Heart right ventricle (tissue), 16 donors: ENCODE data around the gene DZIP1L. TPM values are rescaled to one million over a fixed set of nuclear protein-coding genes. Genes with fewer than 3 reads are reported as not detected.
"Not testable (repeated sequence)": the region's sequence is repeated elsewhere in the genome, so short reads cannot be mapped to it uniquely, and the experiment has no call there.

Experiments
- ATAC-seq, 8 donors: fragments of 200-7000 bp; cut with Tn5 transposase; one replicate each; pipeline ENCODE4 v1.9.1; 2020; ENCODE audit warnings: mild to moderate bottlenecking in 8 of 8, moderate library complexity in 8 of 8, moderate number of reproducible peaks in 1 of 8
- DNase-seq, 2 donors: peaks; one replicate each; pipeline ENCODE4 v3.0.0-alpha.2; 2020
- H3K27ac ChIP-seq, 10 donors: fragments of 200-600 bp; sonication (generic) in 2 of 10; one replicate each; pipeline versions ENCODE4 v1.5.0 to v1.8.0; 2020 to 2022; ENCODE audit warnings: mild to moderate bottlenecking in 3 of 10
- H3K27me3 ChIP-seq, 7 donors: fragments of 200-600 bp; one replicate each; pipeline ENCODE4 v1.8.0; 2021 to 2022; ENCODE audit warnings: mild to moderate bottlenecking in 2 of 7
- H3K36me3 ChIP-seq, 9 donors: fragments of 200-600 bp; sonication (generic) in 1 of 9; one replicate each; pipeline versions ENCODE4 v1.5.0 to v1.8.0; 2020 to 2022; ENCODE audit warnings: mild to moderate bottlenecking in 2 of 9
- H3K4me1 ChIP-seq, 9 donors: fragments of 200-600 bp; sonication (generic) in 1 of 9; one replicate each; pipeline versions ENCODE4 v1.5.0 to v1.8.0; 2020 to 2022; ENCODE audit warnings: mild to moderate bottlenecking in 4 of 9
- H3K4me3 ChIP-seq, 10 donors: fragments of 200-600 bp; sonication (generic) in 2 of 10; one replicate each; pipeline versions ENCODE4 v1.5.0 to v1.8.0; 2020 to 2022; ENCODE audit warnings: mild to moderate bottlenecking in 7 of 10, moderate library complexity in 2 of 10
- H3K9me3 ChIP-seq, 11 donors: fragments of 200-600 bp in 10 of 11; sonication (generic) in 2 of 11; one replicate each; pipeline versions ENCODE4 v1.5.0 to v1.8.0; 2013 to 2022; ENCODE audit warnings: mild to moderate bottlenecking in 2 of 11, control low read depth in 1 of 11, moderate library complexity in 1 of 11
- CTCF ChIP-seq, 9 donors: fragments of 200-600 bp; sonication (generic) in 2 of 9; IDR thresholded peaks; one replicate each; pipeline versions ENCODE4 v1.5.0 to v1.8.0; 2021 to 2022; ENCODE audit warnings: antibody characterized with exemption in 9 of 9, mild to moderate bottlenecking in 5 of 9, moderate library complexity in 1 of 9
- WGBS, 2 donors: extraction: QIAGEN DNeasy Blood & Tissue Kit; methylation state at CpG; one replicate each; pipeline ENCODE4 v1.1.7; 2013; ENCODE audit warnings: inconsistent platforms in 1 of 2; 5-methylcytosine and 5-hydroxymethylcytosine counted together
- intact Hi-C, 10 donors: fragments of 100-400 bp; cut with DNase I; formaldehyde crosslinking; loops; one replicate each; pipeline versions ENCODE4 v1.11.1 to v1.14.2; 2022
- polyA plus RNA-seq, 2 donors: library from polyadenylated mRNA; stranded (reverse); fragments of 200-250 nt; gene quantifications; one replicate each; pipeline ENCODE4 v1.2.3, GENCODE V29; 2013
- total RNA-seq, 10 donors: library from RNA; stranded (reverse); fragmentation: NEBNext Ultra II Directional in 3 of 10; extraction: Animal tissue kit (Norgen Biotek cat#: 25700) in 3 of 10; gene quantifications; one replicate each; pipeline versions ENCODE4 v1.2.1 to v1.2.4, GENCODE V29; 2021 to 2023
- donor health status: Arrhythmogenic right ventricular cardiomyopathy.
- donor health status: ischemic (EF 13 %, LVEDD 7.1; RV severe dilation, severe dysfunction).
- donor health status: healthy with polysubstance abuse.
- donor health status: DM: no; HTN: yes; CAD: no.
- donor health status: DM: no; HTN: no; CAD: no.
- donor health status: ischemic (EF 25% LVEDD 6.9; RV normal size, moderate dysfunction).
- donor health status: ischemic (EF 25% LVEDD 5.7; RV mildly dilated, moderate dysfunction).
- donor health status: healthy.
- donor health status: DM: yes; HTN: yes; CAD: no.
- donor health status: Ischemic cardiomyopathy.
- donor health status: ischemic (EF 35%, LVEDD 5.7; RV mildly dilated, moderate dysfunction).
- donor health status: nonischemic (EF 11% LVEDD 7.7; RV severe dilation, severe dysfunction).
- donor health status: DM: yes; HTN: yes; CAD: no.
- donor health status: PGD.
- donor health status: ischemic (EF 29% LVEDD 5.4; RV normal size, mild dysfunction).
- donor health status: nonischemic (EF 23%, LVEDD 6.1; RV moderate dilation, normal function).

DZIP1L gene
- total and polyA plus RNA-seq, 12 donors: 1.9 to 5.5 (median 3.8) TPM

- no peak for TF ChIP-seq CTCF (IDR thresholded peaks at IDR 0.05)
- Histone ChIP-seq H3K27me3 (no peaks in the 10 kb centered on the region), H3K9me3 (peaks cover 0 to 7% (median 0%) of the 10 kb centered on the region in 11 donors), H3K36me3 (peaks cover 0 to 70% (median 24%) of the 10 kb centered on the region in 9 donors), H3K4me3 (no peak overlapping the region), H3K27ac (no peak overlapping the region), H3K4me1 (no peaks in the 10 kb centered on the region)
- WGBS, 2 donors: 80% methylated on average over 3 of the region's 3 CpGs
- intact Hi-C loops: no loop called here
- DNase-seq: no peak
- ATAC-seq: no peak
Measured at GRCh38 chr3:138089091-138089490, 26.3 kb downstream of the DZIP1L start.

GRCh38 chr3:138085745-138086144, 29.7 kb downstream of the DZIP1L start:
- 95 to 100% methylated on average over 1 of the region's 3 CpGs for WGBS, 2 donors
- H3K36me3 ChIP-seq: peaks cover 0 to 67% (median 20%) of the 10 kb centered on the region in 9 donors
- intact Hi-C loops, H3K27me3 ChIP-seq, H3K9me3 ChIP-seq, H3K27ac ChIP-seq, H3K4me3 ChIP-seq, DNase-seq, ATAC-seq: not testable (repeated sequence)
- H3K4me1 ChIP-seq: peaks cover 0 to 19% (median 0%) of the 10 kb centered on the region in 9 donors

GRCh38 chr3:138084196-138084595, 31.2 kb downstream of the DZIP1L start:
- DNase-seq (no peak), ATAC-seq (no peak)
- H3K27me3 ChIP-seq: no peaks in the 10 kb centered on the region
- H3K27ac ChIP-seq: no peak overlapping the region
- H3K4me3 ChIP-seq: no peak overlapping the region
- no peaks in the 10 kb centered on the region for H3K9me3 ChIP-seq
- H3K4me1 ChIP-seq: peaks cover 0 to 27% (median 0%) of the 10 kb centered on the region in 9 donors
- intact Hi-C loops: no loop called here
- peaks cover 0 to 74% (median 20%) of the 10 kb centered on the region in 9 donors for H3K36me3 ChIP-seq
- no peak for TF ChIP-seq CTCF (IDR thresholded peaks at IDR 0.05)

GRCh38 chr3:138082992-138083386, 32.4 kb downstream of the DZIP1L start:
- H3K4me3 ChIP-seq: no peak overlapping the region
- peaks cover 0 to 35% (median 0%) of the 10 kb centered on the region in 9 donors for H3K4me1 ChIP-seq
- no peaks in the 10 kb centered on the region for H3K9me3 ChIP-seq
- H3K27me3 ChIP-seq: no peaks in the 10 kb centered on the region
- TF ChIP-seq CTCF (IDR thresholded peaks at IDR 0.05): no peak
- ATAC-seq: no peak
- DNase-seq: no peak
- peaks cover 0 to 73% (median 18%) of the 10 kb centered on the region in 9 donors for H3K36me3 ChIP-seq
- H3K27ac ChIP-seq: peak overlapping the region in 2 of 10 donors; percentile 53 to 58
- intact Hi-C loops: no loop called here

- no peak for DNase-seq
- WGBS, 2 donors: 60 to 74% methylated on average over 8 of the region's 8 CpGs
- Histone ChIP-seq H3K4me1 (peaks cover 0 to 35% (median 0%) of the 10 kb centered on the region in 9 donors), H3K27me3 (no peaks in the 10 kb centered on the region), H3K9me3 (no peaks in the 10 kb centered on the region), H3K36me3 (peaks cover 0 to 73% (median 18%) of the 10 kb centered on the region in 9 donors), H3K27ac (peak overlapping the region in 7 of 10 donors; percentile 18 to 58 (median 34)), H3K4me3 (peak overlapping the region in 2 of 10 donors; percentile 8 to 13)
- intact Hi-C loops: no loop called here
- no peak for TF ChIP-seq CTCF (IDR thresholded peaks at IDR 0.05)
- peak in 7 of 8 donors; percentile 55 to 74 (median 59) for ATAC-seq
Measured at GRCh38 chr3:138082085-138082991, 33.1 kb downstream of the DZIP1L start.
